Lower leg skin (tissue), 4 donors: Measurements from ENCODE around the gene ATP9B. TPM values are rescaled to one million over a fixed set of nuclear protein-coding genes. Genes with fewer than 3 reads are reported as not detected.

Source experiments
- DNase-seq, 2 donors: peaks; one replicate each; pipeline ENCODE4 v3.0.0-alpha.2; 2019; ENCODE audit warnings: low spot score in 2 of 2
- H3K4me3 ChIP-seq: fragments of 200-600 bp; sonication (generic); 2 replicates; pipeline ENCODE4 v1.5.1; 2017; ENCODE audit warnings: mild to moderate bottlenecking, low read depth; ENCODE audit not compliant: poor library complexity, severe bottlenecking
- POLR2A ChIP-seq, 2 donors: fragments of 450-650 bp; IDR thresholded peaks; one replicate each; pipeline ENCODE4 v1.6.1; 2016 to 2017; ENCODE audit warnings: antibody characterized with exemption in 2 of 2, mild to moderate bottlenecking in 1 of 2, moderate library complexity in 1 of 2
- WGBS, 2 donors: methylation state at CpG; one replicate each; pipeline ENCODE4 v1.1.5; 2018; 5-methylcytosine and 5-hydroxymethylcytosine counted together
- intact Hi-C: fragments of 100-400 bp; cut with DNase I; formaldehyde crosslinking; loops from one replicate; pipeline ENCODE4 v1.15.0; 2023; ENCODE audit warnings: low total_unique reads
- total RNA-seq, 4 donors: library from RNA; depleted of rRNA; stranded (reverse); fragments of >200 nt; gene quantifications; one replicate each; pipeline ENCODE4 v1.1.0, GENCODE V29; 2016
- TF ChIP-seq, protein P1 (sequence below), 3 donors: fragments of 450-650 bp; IDR thresholded peaks; one replicate each; pipeline ENCODE4 v1.5.1; 2016; ENCODE audit warnings: antibody characterized with exemption in 3 of 3, mild to moderate bottlenecking in 3 of 3, moderate library complexity in 2 of 3

Gene ATP9B
- total RNA-seq, 4 donors from 2014 or later, result 19.9 to 39.9 (median 26.0) TPM

DNA sequence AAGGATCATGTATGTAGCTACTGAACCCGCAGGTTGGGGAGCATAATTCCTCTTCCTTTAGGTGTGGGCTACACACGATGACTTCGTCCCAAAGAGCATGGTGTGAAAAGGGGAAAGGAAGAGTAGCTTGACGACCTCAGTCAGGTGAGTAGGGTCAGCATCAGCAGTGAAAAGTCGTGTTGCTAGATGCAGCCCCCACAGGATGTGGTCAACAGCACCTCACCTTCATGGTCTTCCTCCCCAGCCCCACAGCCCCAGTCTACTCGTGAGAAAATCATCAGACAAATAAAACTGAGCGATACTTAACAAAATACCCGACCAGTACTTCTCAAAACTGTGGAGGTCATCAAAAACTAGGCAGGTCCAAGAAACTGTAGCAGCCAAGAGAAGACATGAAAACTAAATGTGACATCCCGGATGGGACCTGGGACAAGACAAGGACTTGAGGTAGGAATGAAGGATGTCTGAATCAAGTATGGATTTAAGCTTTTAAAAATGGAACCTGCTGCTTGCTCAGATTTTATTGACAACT is 249.0 kb downstream of the ATP9B start:
- no peak overlapping the region for H3K4me3 ChIP-seq
- no peak for DNase-seq
- intact Hi-C loops, result no loop called here
- TF ChIP-seq POLR2A (IDR thresholded peaks at IDR 0.05), result no peak
- TF ChIP-seq, protein P1, sequence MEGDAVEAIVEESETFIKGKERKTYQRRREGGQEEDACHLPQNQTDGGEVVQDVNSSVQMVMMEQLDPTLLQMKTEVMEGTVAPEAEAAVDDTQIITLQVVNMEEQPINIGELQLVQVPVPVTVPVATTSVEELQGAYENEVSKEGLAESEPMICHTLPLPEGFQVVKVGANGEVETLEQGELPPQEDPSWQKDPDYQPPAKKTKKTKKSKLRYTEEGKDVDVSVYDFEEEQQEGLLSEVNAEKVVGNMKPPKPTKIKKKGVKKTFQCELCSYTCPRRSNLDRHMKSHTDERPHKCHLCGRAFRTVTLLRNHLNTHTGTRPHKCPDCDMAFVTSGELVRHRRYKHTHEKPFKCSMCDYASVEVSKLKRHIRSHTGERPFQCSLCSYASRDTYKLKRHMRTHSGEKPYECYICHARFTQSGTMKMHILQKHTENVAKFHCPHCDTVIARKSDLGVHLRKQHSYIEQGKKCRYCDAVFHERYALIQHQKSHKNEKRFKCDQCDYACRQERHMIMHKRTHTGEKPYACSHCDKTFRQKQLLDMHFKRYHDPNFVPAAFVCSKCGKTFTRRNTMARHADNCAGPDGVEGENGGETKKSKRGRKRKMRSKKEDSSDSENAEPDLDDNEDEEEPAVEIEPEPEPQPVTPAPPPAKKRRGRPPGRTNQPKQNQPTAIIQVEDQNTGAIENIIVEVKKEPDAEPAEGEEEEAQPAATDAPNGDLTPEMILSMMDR (IDR thresholded peaks at IDR 0.05), result no peak
- 90 to 93% methylated on average over 9 of the region's 9 CpGs for WGBS, 2 donors

GRCh38 chr18:79320216-79320850 is 251.1 kb downstream of the ATP9B start:
- no peak for DNase-seq
- intact Hi-C loops, result no loop called here
- no peak overlapping the region for H3K4me3 ChIP-seq
- WGBS, 2 donors, result 81 to 92% methylated on average over 15 of the region's 15 CpGs
- no peak for TF ChIP-seq POLR2A (IDR thresholded peaks at IDR 0.05)
- TF ChIP-seq, protein P1 (IDR thresholded peaks at IDR 0.05), result no peak

- DNase-seq, result no peak
- H3K4me3 ChIP-seq, result no peak overlapping the region
- TF ChIP-seq, protein P1 (IDR thresholded peaks at IDR 0.05), result no peak
- no peak for TF ChIP-seq POLR2A (IDR thresholded peaks at IDR 0.05)
- intact Hi-C loops, result no loop called here
- 77 to 81% methylated on average over 16 to 17 of the region's 17 CpGs for WGBS, 2 donors
Measured at GRCh38 chr18:79321625-79322405, 252.6 kb downstream of the ATP9B start.

GRCh38 chr18:79322441-79322840 is 253.2 kb downstream of the ATP9B start:
- 61 to 76% methylated on average over 3 of the region's 3 CpGs for WGBS, 2 donors
- intact Hi-C loops, result no loop called here
- TF ChIP-seq, protein P1 (IDR thresholded peaks at IDR 0.05), result no peak
- TF ChIP-seq POLR2A (IDR thresholded peaks at IDR 0.05), result no peak
- H3K4me3 ChIP-seq, result no peak overlapping the region
- no peak for DNase-seq

GRCh38 chr18:79323471-79323870 is 254.3 kb downstream of the ATP9B start:
- TF ChIP-seq, protein P1 (IDR thresholded peaks at IDR 0.05), result no peak
- no peak for TF ChIP-seq POLR2A (IDR thresholded peaks at IDR 0.05)
- DNase-seq, result no peak
- 95 to 99% methylated on average over 9 of the region's 9 CpGs for WGBS, 2 donors

More at GRCh38 chr18:79323471-79323870, 254.3 kb downstream of the ATP9B start:
- intact Hi-C loops, result no loop called here
- H3K4me3 ChIP-seq, result no peak overlapping the region
